Lung (tissue), 12 donors: ENCODE results near the gene APPL2. TPM values are rescaled to one million over a fixed set of nuclear protein-coding genes. Genes with fewer than 3 reads are reported as not detected.

Experiments used
- ATAC-seq: fragments of 200-7000 bp; cut with Tn5 transposase; one replicate; pipeline ENCODE4 v1.9.1; 2020; ENCODE audit warnings: moderate number of reproducible peaks; ENCODE audit not compliant: insufficient read depth, low FRiP score
- DNase-seq, 3 donors: peaks; one replicate each; pipeline ENCODE4 v3.0.0-alpha.2; 2013 to 2017
- H3K27ac ChIP-seq, 2 donors: one replicate each; pipeline ENCODE4 v1.5.1; 2013; ENCODE audit warnings: mild to moderate bottlenecking in 2 of 2, moderate library complexity in 2 of 2, control low read depth in 1 of 2, inconsistent platforms in 1 of 2, low read depth in 1 of 2, low read length in 1 of 2
- H3K27me3 ChIP-seq, 3 donors: one replicate each; pipeline ENCODE4 v1.5.1; 2013; ENCODE audit warnings: low read length in 2 of 3; ENCODE audit not compliant: control insufficient read depth in 3 of 3, insufficient read depth in 3 of 3
- H3K36me3 ChIP-seq, 4 donors: one replicate each; pipeline ENCODE4 v1.5.1; 2013; ENCODE audit warnings: low read length in 4 of 4, mild to moderate bottlenecking in 1 of 4, moderate library complexity in 1 of 4; ENCODE audit not compliant: control insufficient read depth in 4 of 4, insufficient read depth in 4 of 4
- H3K4me1 ChIP-seq, 5 donors: one replicate each; pipeline ENCODE4 v1.5.1; 2013; ENCODE audit warnings: low read length in 5 of 5, mild to moderate bottlenecking in 2 of 5, moderate library complexity in 1 of 5; ENCODE audit not compliant: control insufficient read depth in 5 of 5, insufficient read depth in 5 of 5
- H3K4me3 ChIP-seq: one replicate; pipeline ENCODE4 v1.5.1; 2013; ENCODE audit warnings: mild to moderate bottlenecking, control low read depth, moderate library complexity
- H3K9ac ChIP-seq, 2 donors: one replicate each; pipeline ENCODE4 v1.5.1; 2013; ENCODE audit warnings: low read length in 2 of 2, control low read depth in 1 of 2; ENCODE audit not compliant: insufficient read depth in 1 of 2
- H3K9me3 ChIP-seq, 4 donors: one replicate each; pipeline ENCODE4 v1.5.1; 2013; ENCODE audit warnings: low read length in 3 of 4, mild to moderate bottlenecking in 1 of 4, moderate library complexity in 1 of 4; ENCODE audit not compliant: control insufficient read depth in 4 of 4, insufficient read depth in 3 of 4
- WGBS, 2 donors: extraction: QIAGEN DNeasy Blood & Tissue Kit; methylation state at CpG; one replicate each; pipeline ENCODE4 v1.1.7; 2013; 5-methylcytosine and 5-hydroxymethylcytosine counted together
- polyA plus RNA-seq, 2 donors: library from polyadenylated mRNA; stranded (reverse); fragments of 200-250 nt; gene quantifications; one replicate each; pipeline ENCODE4 v1.2.1, GENCODE V29; 2013
- total RNA-seq, 2 donors: library from RNA; depleted of rRNA in 1 of 2; stranded (reverse); fragments of >200 nt in 1 of 2; gene quantifications; one replicate each; pipeline ENCODE4 v1.2.1, GENCODE V29; 2014 to 2021
- TF ChIP-seq, protein P1 (sequence below): IDR thresholded peaks from 2 replicates; pipeline ENCODE4 v1.5.1; 2012; ENCODE audit warnings: mild to moderate bottlenecking; ENCODE audit errors: control extremely low read depth, extremely low read depth
- donor health status: control.
- donor health status: control.
- donor health status: Bipolar disorder and iron deficiency.
- donor health status: healthy.
- donor health status: DM: yes; HTN: yes; CAD: no.

The APPL2 gene
- total and polyA plus RNA-seq, 4 donors, result 11.8 to 89.5 (median 26.5) TPM

DNA sequence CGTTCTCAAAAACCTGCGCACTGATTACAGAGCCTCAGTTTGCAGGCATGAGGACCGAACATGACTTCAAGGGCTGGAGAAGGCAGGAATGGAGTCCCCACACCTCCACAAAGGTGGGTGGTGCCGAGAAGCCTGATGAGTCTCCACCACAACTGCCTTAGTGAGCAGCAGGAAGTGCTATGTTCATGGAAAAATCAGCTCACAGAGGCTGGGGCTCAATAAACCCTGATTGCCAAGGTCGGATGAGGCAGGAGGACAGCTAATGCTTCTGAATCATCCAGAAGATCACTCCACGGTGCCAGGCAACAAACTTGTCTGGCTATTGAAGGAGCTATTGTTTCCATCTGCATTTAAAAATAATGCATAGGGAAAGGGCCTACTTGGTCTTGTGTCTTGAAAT, 31.1 kb downstream of the APPL2 start:
- H3K9me3 ChIP-seq, result no peaks in the 10 kb centered on the region
- no peak overlapping the region for H3K4me3 ChIP-seq
- no peaks in the 10 kb centered on the region for H3K27me3 ChIP-seq
- 91 to 94% methylated on average over 6 of the region's 6 CpGs for WGBS, 2 donors
- H3K36me3 ChIP-seq, result peaks cover 29 to 54% (median 47%) of the 10 kb centered on the region in 4 donors
- DNase-seq (no peak), ATAC-seq (no peak)
- H3K27ac ChIP-seq, result no peak overlapping the region
- H3K4me1 ChIP-seq, result peaks cover 0 to 11% (median 0%) of the 10 kb centered on the region in 5 donors
- TF ChIP-seq, protein P1, sequence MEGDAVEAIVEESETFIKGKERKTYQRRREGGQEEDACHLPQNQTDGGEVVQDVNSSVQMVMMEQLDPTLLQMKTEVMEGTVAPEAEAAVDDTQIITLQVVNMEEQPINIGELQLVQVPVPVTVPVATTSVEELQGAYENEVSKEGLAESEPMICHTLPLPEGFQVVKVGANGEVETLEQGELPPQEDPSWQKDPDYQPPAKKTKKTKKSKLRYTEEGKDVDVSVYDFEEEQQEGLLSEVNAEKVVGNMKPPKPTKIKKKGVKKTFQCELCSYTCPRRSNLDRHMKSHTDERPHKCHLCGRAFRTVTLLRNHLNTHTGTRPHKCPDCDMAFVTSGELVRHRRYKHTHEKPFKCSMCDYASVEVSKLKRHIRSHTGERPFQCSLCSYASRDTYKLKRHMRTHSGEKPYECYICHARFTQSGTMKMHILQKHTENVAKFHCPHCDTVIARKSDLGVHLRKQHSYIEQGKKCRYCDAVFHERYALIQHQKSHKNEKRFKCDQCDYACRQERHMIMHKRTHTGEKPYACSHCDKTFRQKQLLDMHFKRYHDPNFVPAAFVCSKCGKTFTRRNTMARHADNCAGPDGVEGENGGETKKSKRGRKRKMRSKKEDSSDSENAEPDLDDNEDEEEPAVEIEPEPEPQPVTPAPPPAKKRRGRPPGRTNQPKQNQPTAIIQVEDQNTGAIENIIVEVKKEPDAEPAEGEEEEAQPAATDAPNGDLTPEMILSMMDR, result no peak
- no peak overlapping the region for H3K9ac ChIP-seq

DNA sequence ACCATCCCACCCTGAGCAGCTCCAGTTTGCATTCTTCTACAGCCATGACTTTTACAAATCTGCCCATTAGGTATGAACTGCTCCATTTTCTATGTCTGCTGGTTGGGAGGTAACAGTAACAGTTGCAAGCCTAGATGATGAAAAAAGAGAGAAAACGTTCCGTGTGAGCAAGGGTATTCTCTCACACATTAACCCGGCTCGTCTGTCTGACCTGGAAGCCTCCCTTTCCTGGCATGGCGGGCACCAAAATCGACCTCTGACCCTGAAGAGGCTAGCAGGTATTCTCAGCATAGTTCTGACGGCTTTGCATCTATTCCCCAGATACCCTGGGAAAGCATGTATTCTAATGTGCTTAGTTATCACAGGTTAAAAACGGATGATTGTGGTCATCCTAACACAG, 31.8 kb downstream of the APPL2 start:
- H3K9ac ChIP-seq, result no peak overlapping the region
- DNase-seq (no peak), ATAC-seq (no peak)
- peaks cover 29 to 55% (median 51%) of the 10 kb centered on the region in 4 donors for H3K36me3 ChIP-seq
- no peak overlapping the region for H3K4me3 ChIP-seq
- no peaks in the 10 kb centered on the region for H3K27me3 ChIP-seq
- 96 to 99% methylated on average over 8 of the region's 8 CpGs for WGBS, 2 donors
- no peaks in the 10 kb centered on the region for H3K9me3 ChIP-seq
- peaks cover 0 to 11% (median 0%) of the 10 kb centered on the region in 5 donors for H3K4me1 ChIP-seq
- TF ChIP-seq, protein P1, result no peak
- H3K27ac ChIP-seq, result no peak overlapping the region

DNA sequence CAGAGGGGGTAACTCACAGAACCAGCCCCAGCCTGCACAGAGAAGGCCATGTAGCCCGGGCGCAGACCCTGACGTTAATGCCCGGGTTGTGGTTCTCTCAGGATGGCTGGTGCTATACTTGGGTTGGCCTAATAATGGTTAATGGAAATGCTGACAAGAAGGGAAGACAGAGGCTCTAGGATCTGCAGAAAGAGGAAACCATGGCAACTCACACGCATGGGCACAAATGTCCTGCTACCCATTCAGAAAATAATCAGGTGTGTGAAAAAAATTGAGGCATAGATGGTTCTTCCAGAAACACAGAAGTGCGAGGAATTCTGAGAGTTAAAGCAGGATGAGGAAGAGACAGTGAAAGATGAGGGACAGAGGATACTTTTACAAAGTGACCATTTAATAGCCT, 33.8 kb downstream of the APPL2 start:
- no peak for DNase-seq
- Histone ChIP-seq H3K9me3 (no peaks in the 10 kb centered on the region), H3K4me3 (no peak overlapping the region), H3K4me1 (peaks cover 0 to 11% (median 0%) of the 10 kb centered on the region in 5 donors), H3K27ac (no peak overlapping the region), H3K9ac (no peak overlapping the region), H3K27me3 (no peaks in the 10 kb centered on the region), H3K36me3 (peaks cover 27 to 64% (median 56%) of the 10 kb centered on the region in 4 donors)
- 94 to 97% methylated on average over 6 of the region's 6 CpGs for WGBS, 2 donors
- TF ChIP-seq, protein P1, result no peak
- no peak for ATAC-seq

DNA sequence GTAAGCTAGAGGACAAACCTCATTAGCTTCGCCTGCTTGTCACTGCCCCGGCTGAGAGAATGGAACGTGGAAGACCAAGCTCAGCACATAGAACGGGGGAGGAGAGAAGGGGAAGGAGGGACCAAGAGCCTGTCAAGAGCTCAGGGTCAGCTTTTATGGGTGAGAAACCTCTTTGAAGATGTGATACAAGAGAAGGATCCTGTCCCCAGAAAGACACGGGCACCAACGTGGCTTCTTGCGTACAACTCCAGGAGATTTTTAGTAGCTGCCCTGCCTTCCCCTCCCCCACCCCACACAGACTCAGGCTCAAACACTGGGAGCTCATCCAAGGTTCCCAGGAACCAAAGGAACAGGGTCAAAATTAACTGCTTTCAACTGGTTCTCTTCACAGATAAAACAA, 34.7 kb downstream of the APPL2 start:
- TF ChIP-seq, protein P1, result no peak
- no peak for ATAC-seq
- peaks cover 22 to 62% (median 56%) of the 10 kb centered on the region in 4 donors for H3K36me3 ChIP-seq

More for the DNA sequence above, 34.7 kb downstream of the APPL2 start:
- H3K9ac ChIP-seq, result no peak overlapping the region
- no peak overlapping the region for H3K4me3 ChIP-seq
- peaks cover 0 to 11% (median 0%) of the 10 kb centered on the region in 5 donors for H3K4me1 ChIP-seq
- peak; percentile 47 to 75 (median 71) for DNase-seq
- H3K9me3 ChIP-seq, result no peaks in the 10 kb centered on the region
- H3K27ac ChIP-seq, result no peak overlapping the region
- H3K27me3 ChIP-seq, result no peaks in the 10 kb centered on the region
- WGBS, 2 donors, result 86 to 87% methylated on average over 7 of the region's 7 CpGs
